CD4-positive, alpha-beta T cell (primary cell): Measurements from ENCODE around the gene FKRP. TPM values are rescaled to one million over a fixed set of nuclear protein-coding genes. Genes with fewer than 3 reads are reported as not detected.

Experiments
- ATAC-seq: fragments of 200-7000 bp; cut with Tn5 transposase; one replicate; pipeline ENCODE4 v1.10.0; 2022; ENCODE audit warnings: mild to moderate bottlenecking; ENCODE audit not compliant: poor library complexity
- CTCF ChIA-PET: fragments of 350-600 bp; sonication (Branson Sonifier 250); formaldehyde crosslinking; loops from one replicate; lab custom pipeline; 2021; ENCODE audit warnings: antibody characterized with exemption, inconsistent platforms; lab: Charles Lee
- POLR2A ChIA-PET: fragments of 350-600 bp; sonication (Branson Sonifier 250); formaldehyde crosslinking; loops from one replicate; lab custom pipeline; 2021; ENCODE audit warnings: antibody characterized with exemption, inconsistent platforms; lab: Charles Lee
- DNase-seq, 14 experiments: peaks; one replicate each; pipeline ENCODE4 v3.0.0-alpha.2; 2013 to 2020; ENCODE audit warnings: mixed read lengths in 2 of 14
- H3K27ac ChIP-seq, 2 donors: one replicate each; pipeline versions ENCODE4 v1.5.1 to v1.7.0; 2013; ENCODE audit warnings: low read length in 2 of 2, low read depth in 1 of 2, mild to moderate bottlenecking in 1 of 2
- H3K27me3 ChIP-seq, 2 experiments: 1 replicate in 1 of 2; 2 replicates in 1 of 2; pipeline versions ENCODE4 v1.6.1 to v1.7.0; 2013; ENCODE audit warnings: low read length in 2 of 2, control low read depth in 1 of 2, mild to moderate bottlenecking in 1 of 2, moderate library complexity in 1 of 2; ENCODE audit not compliant: insufficient read depth in 2 of 2, control insufficient read depth in 1 of 2
- H3K36me3 ChIP-seq: one replicate; pipeline ENCODE4 v1.6.1; 2013; ENCODE audit warnings: low read length, control low read depth; ENCODE audit not compliant: insufficient read depth
- H3K4me1 ChIP-seq: one replicate; pipeline ENCODE4 v1.6.1; 2013; ENCODE audit warnings: low read length, control low read depth; ENCODE audit not compliant: insufficient read depth
- H3K4me3 ChIP-seq: one replicate; pipeline ENCODE4 v1.5.1; 2013; ENCODE audit warnings: mild to moderate bottlenecking, low read length, moderate library complexity
- H3K9me3 ChIP-seq, 2 experiments: 1 replicate in 1 of 2; 2 replicates in 1 of 2; pipeline versions ENCODE4 v1.6.1 to v1.7.0; 2013; ENCODE audit warnings: low read length in 2 of 2, mild to moderate bottlenecking in 2 of 2, control low read depth in 1 of 2, moderate library complexity in 1 of 2; ENCODE audit not compliant: control insufficient read depth in 1 of 2, insufficient read depth in 1 of 2
- H3K27ac Mint-ChIP-seq: one replicate; pipeline ENCODE4 v1.8.0; 2020; ENCODE audit warnings: mixed read lengths
- H3K27me3 Mint-ChIP-seq: one replicate; pipeline ENCODE4 v1.8.0; 2021; ENCODE audit warnings: mixed read lengths
- H3K36me3 Mint-ChIP-seq: one replicate; pipeline ENCODE4 v1.8.0; 2021; ENCODE audit warnings: low read depth, mixed read lengths
- H3K4me1 Mint-ChIP-seq: one replicate; pipeline ENCODE4 v1.8.0; 2021; ENCODE audit warnings: low read depth, mixed read lengths
- H3K4me3 Mint-ChIP-seq: one replicate; pipeline ENCODE4 v1.8.0; 2020; ENCODE audit warnings: mild to moderate bottlenecking, mixed read lengths
- H3K9me3 Mint-ChIP-seq: one replicate; pipeline ENCODE4 v1.8.0; 2020; ENCODE audit warnings: mixed read lengths
- intact Hi-C, 2 experiments: fragments of 100-400 bp; cut with DNase I in 1 of 2; cut with micrococcal nuclease in 1 of 2; formaldehyde crosslinking; loops; one replicate each; pipeline versions ENCODE4 v1.15.1 to v1.9.0; 2023 to 2025; cut with DNase I, micrococcal nuclease
- total RNA-seq, 174 experiments: library from RNA in 2 of 174; stranded (reverse) in 2 of 174; gene quantifications; one replicate each; pipeline ENCODE4 v1.2.3 and lab custom pipeline; 2021 to 2026
- TF ChIP-seq, protein P1 (sequence below): fragments of 200-600 bp; IDR thresholded peaks from one replicate; pipeline ENCODE4 v1.8.0; 2022; ENCODE audit warnings: antibody characterized with exemption, mild to moderate bottlenecking

Gene FKRP
- total RNA-seq, 2 experiments from 2014 or later: 19.0 to 20.2 TPM

DNA sequence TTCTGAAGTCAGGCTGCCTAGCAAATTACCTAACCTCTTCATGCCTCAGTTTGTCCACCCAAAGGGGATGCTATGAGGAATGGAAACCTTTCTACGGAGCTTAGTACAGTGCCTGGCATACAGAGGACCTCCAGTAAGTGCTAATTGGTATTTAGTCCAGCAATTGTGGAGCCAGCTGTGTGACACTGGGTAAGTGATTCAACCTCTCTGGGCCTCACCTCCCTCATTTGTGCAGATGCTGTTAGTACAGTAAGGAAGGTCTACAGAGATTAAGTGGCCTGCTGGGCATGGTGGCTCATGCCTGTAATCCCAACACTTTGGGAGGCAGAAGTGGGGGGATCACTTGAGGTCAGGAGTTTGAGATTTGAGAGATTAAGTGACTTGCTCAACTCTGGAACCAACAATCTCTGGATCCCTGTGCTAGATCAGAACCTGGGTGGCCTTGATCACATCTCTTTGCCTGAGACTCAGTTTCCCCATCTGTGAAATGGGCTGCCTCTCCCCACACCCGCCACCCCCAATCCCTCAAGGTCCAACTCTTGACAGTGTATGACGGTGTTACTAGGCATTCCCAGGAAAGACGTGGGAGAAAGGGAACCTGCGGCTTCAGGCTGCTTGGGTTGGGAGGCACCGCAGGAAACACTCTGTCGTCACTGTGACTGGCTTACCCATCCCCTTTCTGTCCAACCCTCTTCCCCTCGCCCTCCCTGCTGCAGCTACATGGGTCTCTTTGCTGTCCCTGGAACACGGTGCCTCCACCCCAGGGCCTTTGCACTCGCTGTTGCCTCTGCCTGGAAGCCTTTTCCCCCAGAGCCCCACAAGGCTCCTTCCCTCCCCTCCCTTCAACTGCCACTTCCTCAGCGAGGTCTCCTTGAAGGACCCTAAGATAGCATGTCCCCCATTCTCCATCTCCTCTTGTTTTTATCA, 47.2 kb upstream of the FKRP start:
- intact Hi-C loops: no loop called here
- Mint-ChIP-seq H3K27ac (no peak overlapping the region), H3K27me3 (no peaks in the 10 kb centered on the region), H3K36me3 (peaks cover 85% of the 10 kb centered on the region), H3K4me3 (no peak overlapping the region), H3K4me1 (no peaks in the 10 kb centered on the region), H3K9me3 (no peaks in the 10 kb centered on the region)
- POLR2A ChIA-PET: no interaction called here
- TF ChIP-seq, protein P1, sequence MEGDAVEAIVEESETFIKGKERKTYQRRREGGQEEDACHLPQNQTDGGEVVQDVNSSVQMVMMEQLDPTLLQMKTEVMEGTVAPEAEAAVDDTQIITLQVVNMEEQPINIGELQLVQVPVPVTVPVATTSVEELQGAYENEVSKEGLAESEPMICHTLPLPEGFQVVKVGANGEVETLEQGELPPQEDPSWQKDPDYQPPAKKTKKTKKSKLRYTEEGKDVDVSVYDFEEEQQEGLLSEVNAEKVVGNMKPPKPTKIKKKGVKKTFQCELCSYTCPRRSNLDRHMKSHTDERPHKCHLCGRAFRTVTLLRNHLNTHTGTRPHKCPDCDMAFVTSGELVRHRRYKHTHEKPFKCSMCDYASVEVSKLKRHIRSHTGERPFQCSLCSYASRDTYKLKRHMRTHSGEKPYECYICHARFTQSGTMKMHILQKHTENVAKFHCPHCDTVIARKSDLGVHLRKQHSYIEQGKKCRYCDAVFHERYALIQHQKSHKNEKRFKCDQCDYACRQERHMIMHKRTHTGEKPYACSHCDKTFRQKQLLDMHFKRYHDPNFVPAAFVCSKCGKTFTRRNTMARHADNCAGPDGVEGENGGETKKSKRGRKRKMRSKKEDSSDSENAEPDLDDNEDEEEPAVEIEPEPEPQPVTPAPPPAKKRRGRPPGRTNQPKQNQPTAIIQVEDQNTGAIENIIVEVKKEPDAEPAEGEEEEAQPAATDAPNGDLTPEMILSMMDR: no peak
- Histone ChIP-seq H3K36me3 (peaks cover 100% of the 10 kb centered on the region), H3K4me1 (no peaks in the 10 kb centered on the region), H3K27ac (no peak overlapping the region), H3K27me3 (no peaks in the 10 kb centered on the region), H3K9me3 (no peaks in the 10 kb centered on the region), H3K4me3 (no peak overlapping the region)
- no peak for DNase-seq
- no peak for ATAC-seq
- CTCF ChIA-PET: interaction anchor here (1.4 kb wide), 1 partner anchor 55 kb away, joined by 4 read pairs; no protein-coding TSS in a partner anchor

DNA sequence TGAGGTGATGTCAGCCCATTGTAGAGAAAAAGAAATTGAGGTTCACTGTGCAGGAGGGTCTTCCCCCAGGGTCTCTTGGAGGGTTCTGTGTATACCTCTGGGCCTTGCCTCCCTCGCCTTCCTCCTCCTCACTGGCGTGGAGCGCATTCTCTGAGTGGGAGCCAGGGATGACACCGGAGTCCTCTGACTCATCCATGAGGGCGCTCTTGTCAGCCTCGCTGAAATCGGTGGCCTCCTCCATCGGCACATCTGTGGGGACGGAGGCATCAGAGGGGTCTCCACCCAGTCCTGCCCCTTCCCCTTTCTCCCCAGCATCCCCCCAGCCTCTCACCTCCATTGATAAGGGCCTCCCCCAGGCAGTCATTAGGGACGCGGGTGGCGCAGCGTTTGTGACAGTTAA, 45.2 kb upstream of the FKRP start:
- Histone ChIP-seq H3K27me3 (no peaks in the 10 kb centered on the region), H3K27ac (no peak overlapping the region), H3K4me3 (no peak overlapping the region), H3K36me3 (peaks cover 97% of the 10 kb centered on the region), H3K4me1 (peaks cover 13% of the 10 kb centered on the region), H3K9me3 (no peaks in the 10 kb centered on the region)
- CTCF ChIA-PET: no interaction called here
- Mint-ChIP-seq H3K27me3 (no peaks in the 10 kb centered on the region), H3K9me3 (no peaks in the 10 kb centered on the region), H3K27ac (no peak overlapping the region), H3K4me3 (no peak overlapping the region), H3K36me3 (peaks cover 88% of the 10 kb centered on the region), H3K4me1 (peaks cover 11% of the 10 kb centered on the region)
- POLR2A ChIA-PET: no interaction called here
- DNase-seq: no peak
- ATAC-seq: no peak
- intact Hi-C loops: loop anchor here in 1 of 2 experiments (5.0 kb wide), 1 partner anchor 47 kb away; the partner anchor contains the start of genes FKRP and STRN4
- TF ChIP-seq, protein P1: no peak

GRCh38 chr19:46704379-46705076, 41.3 kb upstream of the FKRP start:
- no peaks in the 10 kb centered on the region for H3K9me3 Mint-ChIP-seq
- peak; percentile 99 for ATAC-seq
- Histone ChIP-seq H3K4me1 (peaks cover 13% of the 10 kb centered on the region), H3K27ac (no peak overlapping the region), H3K9me3 (no peaks in the 10 kb centered on the region), H3K4me3 (no peak overlapping the region), H3K36me3 (peaks cover 90% of the 10 kb centered on the region), H3K27me3 (no peaks in the 10 kb centered on the region)
- no peaks in the 10 kb centered on the region for H3K27me3 Mint-ChIP-seq
- peaks cover 84% of the 10 kb centered on the region for H3K36me3 Mint-ChIP-seq
- H3K4me1 Mint-ChIP-seq: peaks cover 15% of the 10 kb centered on the region
- POLR2A ChIA-PET: interaction anchor here (0.6 to 2.9 kb wide), 6 partner anchors 10 to 136 kb away, joined by 3 to 21 read pairs (median 4); no protein-coding TSS in a partner anchor
- peak; percentile 72 to 95 (median 88) for DNase-seq
- peak overlapping the region; percentile 61 for H3K27ac Mint-ChIP-seq
- CTCF ChIA-PET: interaction anchor here (0.5 to 4.3 kb wide), 11 partner anchors 10 to 1066 kb away, joined by 3 to 45 read pairs (median 4); partner anchors contain the start of gene FKRP
- no peak overlapping the region for H3K4me3 Mint-ChIP-seq
- TF ChIP-seq, protein P1: peak; percentile 97
- intact Hi-C loops: loop anchor here (1.0 to 5.0 kb wide), 3 partner anchors 24 to 136 kb away; partner anchors contain the start of genes FKRP (in 1 of the 2) and STRN4 (in 1 of the 2)
